ENCODE measurements around the gene SLIT3.
"Not testable (repeated sequence)": the region's sequence is repeated elsewhere in the genome, so short reads cannot be mapped to it uniquely, and the experiment has no call there.

SLIT3 gene

DNA sequence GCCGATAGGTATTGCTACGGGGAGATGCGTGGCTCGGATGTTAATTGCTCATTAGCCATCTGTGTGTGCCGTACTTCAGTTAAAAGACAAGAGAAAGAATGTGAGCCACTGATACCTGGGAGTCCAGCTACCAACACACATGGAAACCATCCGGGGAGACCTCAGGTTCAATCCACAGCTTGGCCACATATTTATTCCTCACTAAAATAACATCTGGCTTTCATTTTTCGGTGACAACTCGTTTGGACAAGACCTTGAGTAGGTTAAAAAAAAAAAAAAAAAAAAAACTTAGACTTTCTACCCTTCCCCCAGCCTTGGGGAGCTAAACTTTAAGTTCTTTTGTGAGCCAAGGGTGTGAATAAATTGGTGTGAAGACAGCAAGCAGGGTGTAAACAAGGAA, 84.1 kb downstream of the SLIT3 start:
- no peak for DNase-seq

DNA sequence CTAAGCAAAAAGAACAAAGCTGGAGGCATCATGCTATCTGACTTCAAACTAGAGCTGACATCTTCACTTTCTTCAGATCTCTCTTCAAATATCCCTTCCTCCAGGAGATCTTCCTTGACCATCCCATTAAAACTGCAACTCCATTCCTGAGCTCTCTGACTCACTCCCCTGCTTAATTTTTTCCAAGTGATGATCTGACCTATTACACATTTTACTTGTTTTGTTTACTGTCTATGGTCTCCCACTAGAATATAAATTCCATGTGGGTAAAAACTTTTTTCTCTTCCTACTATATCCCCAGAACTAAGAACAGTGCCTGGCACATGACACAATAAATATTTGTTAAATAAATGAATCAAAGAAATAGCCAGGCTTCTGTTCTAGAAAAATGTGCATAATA, 87.5 kb downstream of the SLIT3 start:
- no peak for DNase-seq

GRCh38 chr5:169211761-169212160, 89.2 kb downstream of the SLIT3 start:
- DNase-seq, result not testable (repeated sequence)

DNA sequence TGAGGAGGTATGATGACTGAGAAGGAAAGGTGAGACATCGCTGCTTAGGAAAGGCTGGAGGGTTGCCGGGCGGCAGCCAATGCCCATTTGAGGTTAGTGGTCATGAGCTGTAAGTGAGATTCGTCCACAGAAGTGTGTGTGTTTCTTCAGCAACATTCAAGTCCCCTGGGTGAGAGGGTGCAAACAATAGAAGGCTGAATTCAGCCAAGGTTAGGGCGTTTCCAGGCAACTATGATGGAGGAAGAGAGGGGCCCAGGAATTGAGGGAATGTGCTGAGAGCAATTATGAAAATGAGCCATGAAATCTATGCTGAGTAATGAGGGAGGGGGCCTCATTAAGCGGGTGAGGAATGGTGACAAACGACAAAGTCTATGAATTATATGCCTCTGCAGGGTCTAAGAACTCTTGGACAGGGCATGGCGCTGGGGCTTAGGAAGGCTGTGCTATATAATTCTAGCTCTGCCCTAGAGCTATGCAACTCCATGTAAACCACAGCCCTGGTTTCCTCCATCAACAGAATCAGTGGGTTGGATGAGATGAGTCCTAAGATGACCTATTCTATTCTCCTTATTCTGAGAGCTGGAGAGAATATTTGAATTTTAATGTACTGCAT, 96.0 kb downstream of the SLIT3 start:
- DNase-seq, result no peak

- DNase-seq, result no peak
Measured at GRCh38 chr5:169202969-169203368, 98.0 kb downstream of the SLIT3 start.

DNA sequence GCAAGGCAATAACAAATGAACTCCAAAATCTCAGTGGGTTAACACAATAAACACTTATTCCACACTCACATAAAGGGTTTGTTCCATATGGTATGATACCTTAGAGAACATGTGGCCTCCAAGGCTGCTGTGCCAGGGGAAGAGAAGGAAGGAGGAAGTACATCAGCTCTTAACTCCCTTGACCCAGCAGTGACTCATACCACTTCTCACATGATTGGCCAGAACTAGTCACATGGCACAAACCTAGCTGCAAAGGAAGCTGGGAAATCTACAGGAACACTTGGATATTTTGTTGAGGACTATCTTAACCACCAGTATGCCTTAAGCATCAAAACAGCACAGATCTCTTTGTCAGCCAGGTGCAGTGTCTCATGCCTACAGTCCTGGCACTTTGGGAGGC, 99.3 kb downstream of the SLIT3 start:
- DNase-seq, result no peak

DNA sequence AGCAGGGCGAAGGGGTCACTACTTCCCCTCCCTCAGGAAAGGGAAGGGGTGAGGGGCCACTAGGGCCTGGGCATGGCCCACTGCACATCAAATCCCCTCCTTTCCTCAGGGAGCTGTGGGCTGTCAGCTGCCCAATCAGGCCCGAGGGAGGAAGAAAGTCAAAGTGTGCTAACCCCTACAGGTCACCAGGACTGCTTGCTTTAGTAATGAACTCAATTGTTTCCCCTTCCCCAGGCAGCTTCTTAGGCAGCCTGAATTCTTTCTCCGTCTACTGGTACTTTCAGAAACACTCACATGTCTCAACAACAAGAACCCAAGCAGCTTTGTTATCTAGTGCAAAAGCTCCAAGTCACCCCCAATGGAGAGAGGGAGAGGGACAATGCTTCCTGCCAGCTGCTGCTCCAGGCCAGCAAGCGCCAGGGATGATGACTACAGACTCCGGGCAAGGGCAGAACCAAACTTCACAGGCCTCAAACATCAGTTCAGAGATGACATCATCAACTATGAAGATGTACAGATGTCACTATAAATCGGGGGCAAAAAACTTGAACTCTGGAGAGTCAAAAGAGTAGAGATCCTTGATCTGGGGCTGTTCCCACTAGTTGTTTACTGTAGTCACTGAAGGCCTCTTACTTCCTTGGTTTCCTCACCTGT, 100.7 kb downstream of the SLIT3 start:
- DNase-seq, result no peak

DNA sequence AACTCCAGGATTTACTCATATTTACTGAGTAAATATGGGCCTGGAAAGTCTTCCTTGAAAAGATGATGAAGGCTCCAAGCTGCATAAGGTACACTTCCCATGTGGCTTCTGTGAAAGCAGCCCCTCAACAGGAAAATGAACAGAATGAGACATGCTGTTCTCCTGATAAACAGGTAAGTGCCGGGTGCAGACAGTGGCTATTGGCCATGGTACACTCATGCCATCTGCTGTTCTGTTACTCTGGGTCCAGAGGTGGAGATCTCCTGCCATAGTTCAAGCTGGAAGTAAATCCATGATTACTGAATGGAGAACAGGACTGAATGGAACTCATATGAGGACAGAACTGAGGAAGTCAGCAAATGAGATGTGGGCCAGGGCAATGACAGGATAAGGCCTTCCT, 103.6 kb downstream of the SLIT3 start:
- no peak for DNase-seq

DNA sequence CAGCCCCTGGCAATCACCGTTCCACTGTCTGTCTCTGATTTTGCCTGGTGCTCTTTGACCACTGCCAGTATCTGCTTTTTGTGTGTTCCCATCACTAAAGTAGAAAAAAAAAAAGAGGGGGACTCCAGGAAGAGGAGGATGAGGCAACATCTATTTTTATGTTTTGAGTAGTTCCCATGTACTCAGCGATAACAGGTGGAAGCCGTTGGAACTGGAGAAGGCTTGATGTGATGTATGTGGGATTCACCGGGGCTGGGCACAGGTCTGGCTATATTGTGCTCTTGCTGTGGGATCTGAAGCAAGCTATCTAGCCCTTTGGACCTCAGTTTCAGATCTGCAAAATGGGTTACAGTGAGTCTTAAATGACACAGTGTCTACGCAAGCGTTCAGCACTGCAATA, 104.9 kb downstream of the SLIT3 start:
- DNase-seq, result no peak

GRCh38 chr5:169195601-169196000, 105.3 kb downstream of the SLIT3 start:
- no peak for DNase-seq

DNA sequence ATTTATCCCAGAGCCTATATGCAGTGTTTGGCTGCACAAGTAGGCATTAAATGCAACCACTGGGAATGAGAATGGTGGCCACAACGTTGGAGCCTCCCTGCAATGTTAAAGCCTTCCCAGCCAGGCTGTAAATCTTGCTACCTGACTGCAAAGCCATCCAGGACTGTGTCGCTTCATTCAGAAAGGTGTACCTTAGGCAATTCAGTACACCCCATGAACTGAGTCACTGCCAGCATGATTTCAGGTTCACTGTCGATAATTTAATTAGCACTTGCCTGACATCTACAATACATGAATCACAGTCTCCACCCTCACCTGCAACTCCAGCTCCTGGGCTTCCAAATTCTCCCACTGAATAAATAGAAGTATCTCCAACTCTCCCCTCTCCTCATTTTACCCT, 108.4 kb downstream of the SLIT3 start:
- no peak for DNase-seq

GRCh38 chr5:169190849-169191248, 110.1 kb downstream of the SLIT3 start:
- peak; percentile 68 for DNase-seq

- DNase-seq, result no peak
Measured at GRCh38 chr5:169185626-169186025, 115.3 kb downstream of the SLIT3 start.

- no peak for DNase-seq
Measured at GRCh38 chr5:169183576-169183975, 117.4 kb downstream of the SLIT3 start.

GRCh38 chr5:169182797-169183196, 118.1 kb downstream of the SLIT3 start:
- DNase-seq, result no peak

DNA sequence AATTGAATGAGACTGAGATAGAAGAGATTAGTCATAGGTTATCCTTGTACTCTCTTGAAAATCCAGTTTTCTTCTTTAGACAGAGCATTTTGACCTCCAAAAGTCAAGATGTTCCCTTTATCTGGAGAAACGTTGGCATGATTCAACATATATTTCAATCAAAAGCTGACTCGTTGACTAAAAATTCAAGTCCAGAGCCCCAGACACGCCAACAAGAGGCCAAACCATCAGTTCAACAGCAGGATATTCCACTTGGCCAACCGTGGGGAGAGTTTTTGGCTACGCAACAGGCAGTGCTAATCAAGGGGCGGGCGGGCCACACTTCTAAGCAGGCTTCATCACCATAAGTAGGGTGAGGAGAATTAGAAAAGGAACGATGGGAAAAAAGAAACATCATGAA, 119.1 kb downstream of the SLIT3 start:
- DNase-seq, result no peak

GRCh38 chr5:169178754-169179153, 122.2 kb downstream of the SLIT3 start:
- no peak for DNase-seq

DNA sequence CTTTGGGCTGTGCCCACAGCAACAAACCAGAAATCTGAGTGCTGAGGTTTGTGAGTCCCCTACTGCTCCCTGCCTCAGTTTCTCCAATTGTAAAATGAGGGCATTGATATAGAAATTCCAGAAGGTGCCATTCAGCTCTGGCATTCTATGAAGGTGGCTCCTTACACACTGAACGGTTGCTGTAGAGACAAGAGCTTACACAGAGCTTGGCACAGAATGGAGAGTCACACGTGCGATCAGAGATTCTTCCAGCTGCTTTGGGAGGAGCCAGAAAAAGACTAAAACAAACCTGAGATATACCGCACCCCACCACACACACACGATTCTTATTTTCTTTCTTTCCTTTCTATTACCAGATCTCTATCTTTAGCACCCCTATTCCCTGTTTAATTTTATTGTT, 122.7 kb downstream of the SLIT3 start:
- no peak for DNase-seq

GRCh38 chr5:169176709-169177694, 123.9 kb downstream of the SLIT3 start:
- DNase-seq, result no peak

- no peak for DNase-seq
Measured at GRCh38 chr5:169175733-169176132, 125.2 kb downstream of the SLIT3 start.

- no peak for DNase-seq
Measured at GRCh38 chr5:169174923-169175322, 126.0 kb downstream of the SLIT3 start.

DNA sequence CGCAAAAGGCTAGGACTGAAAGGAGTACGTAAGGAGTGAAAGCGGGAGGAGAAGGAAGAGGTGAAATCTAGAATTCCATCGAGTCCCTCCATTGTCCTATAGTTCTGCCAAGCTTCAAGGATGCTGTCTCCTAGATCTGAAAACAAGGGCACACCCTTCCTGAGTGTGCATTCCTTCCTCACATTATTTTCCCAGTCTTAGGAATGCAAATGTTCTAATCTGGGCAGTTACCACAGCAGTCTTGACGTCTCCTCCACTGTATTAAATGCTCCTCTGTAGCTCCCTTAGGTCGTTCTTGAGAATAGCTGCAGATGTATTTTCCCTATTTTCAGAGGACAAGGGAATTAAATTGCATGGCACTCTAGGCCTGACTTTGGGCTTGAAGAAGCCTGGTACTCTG, 127.6 kb downstream of the SLIT3 start:
- no peak for DNase-seq

DNA sequence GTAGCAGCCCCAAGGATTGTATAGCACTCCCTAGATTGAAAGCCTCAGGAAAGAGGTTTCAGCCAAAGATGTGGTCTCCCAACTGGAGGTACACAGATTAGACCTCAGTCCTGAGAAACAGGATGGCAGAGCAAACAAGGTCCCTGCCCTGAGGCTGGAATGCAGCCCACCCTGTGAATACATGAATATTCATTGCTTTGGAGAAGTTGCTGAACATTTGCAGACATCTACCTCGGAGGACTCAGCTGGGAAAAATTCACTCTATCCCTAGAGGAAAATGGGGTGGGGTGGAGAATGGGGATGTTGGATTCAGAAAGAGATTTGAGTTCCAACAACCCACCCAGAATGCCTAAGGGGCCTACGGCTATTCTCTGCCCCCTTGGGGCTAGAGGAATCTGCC, 129.4 kb downstream of the SLIT3 start:
- no peak for DNase-seq

DNA sequence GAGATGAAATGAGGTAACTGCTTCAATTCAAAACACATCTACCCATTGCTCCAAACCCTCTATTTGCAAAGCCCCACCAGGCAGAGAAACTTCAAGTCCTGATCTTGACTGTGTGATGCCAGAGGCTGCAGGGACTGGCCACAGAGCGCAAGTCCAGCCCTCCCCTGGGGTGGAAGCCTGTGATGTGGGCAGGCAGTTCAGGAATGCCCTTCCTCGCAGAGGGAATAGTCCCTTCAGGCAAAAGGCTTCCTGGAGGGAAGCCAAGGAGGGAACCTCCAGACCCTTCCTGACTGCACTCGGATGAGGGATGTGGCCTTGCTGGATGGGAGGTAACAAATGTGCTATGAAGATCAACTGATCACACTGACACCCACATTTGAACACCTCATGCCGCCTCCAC, 131.2 kb downstream of the SLIT3 start:
- no peak for DNase-seq

Measured in NCI-H1092 treated with DMSO at 0.1 percent for 48 hours (cell line).